VCaP (cell line): ENCODE data around the gene ZC3H4.

Source experiments
- H3K27ac ChIP-seq: fragments of 450-650 bp; 2 replicates; pipeline ENCODE4 v1.5.1; 2017
- CTCF ChIP-seq: fragments of 450-650 bp; conservative IDR thresholded peaks from 2 replicates; pipeline ENCODE4 v1.5.1; 2017; ENCODE audit warnings: mild to moderate bottlenecking, moderate library complexity

Gene ZC3H4

GRCh38 chr19:47112997-47113849, at the start of gene ZC3H4:
ZC3H4 (minus strand) TSS chr19:47113776; CDS start chr19:47112584, 1,192 bp downstream.
- peak within 1 kb of the TSS; percentile 100 for H3K27ac ChIP-seq
- no peak for TF ChIP-seq CTCF

GRCh38 chr19:47161876-47162489, 48.4 kb upstream of the ZC3H4 start:
- no peak for TF ChIP-seq CTCF
- H3K27ac ChIP-seq: no peak overlapping the region

- H3K27ac ChIP-seq: peak overlapping the region; percentile 30; the same call in 1 of the 2 replicates
- no peak for TF ChIP-seq CTCF
Observed at GRCh38 chr19:47158879-47159503, 45.4 kb upstream of the ZC3H4 start.

GRCh38 chr19:47158367-47158791, 44.8 kb upstream of the ZC3H4 start:
- TF ChIP-seq CTCF: no peak
- peak overlapping the region; percentile 30 for H3K27ac ChIP-seq

GRCh38 chr19:47157431-47158321, 44.1 kb upstream of the ZC3H4 start:
- H3K27ac ChIP-seq: peak overlapping the region; percentile 30
- no peak for TF ChIP-seq CTCF

GRCh38 chr19:47156861-47157430, 43.4 kb upstream of the ZC3H4 start:
- H3K27ac ChIP-seq: peak overlapping the region; percentile 30; the same call in 1 of the 2 replicates
- TF ChIP-seq CTCF: no peak
